ENCODE data around the gene TTC27. TPM values are rescaled to one million over a fixed set of nuclear protein-coding genes. Genes with fewer than 3 reads are reported as not detected.

The TTC27 gene
- total RNA-seq, 4 donors from 2014 or later = 10.7 to 14.3 (median 12.4) TPM

DNA sequence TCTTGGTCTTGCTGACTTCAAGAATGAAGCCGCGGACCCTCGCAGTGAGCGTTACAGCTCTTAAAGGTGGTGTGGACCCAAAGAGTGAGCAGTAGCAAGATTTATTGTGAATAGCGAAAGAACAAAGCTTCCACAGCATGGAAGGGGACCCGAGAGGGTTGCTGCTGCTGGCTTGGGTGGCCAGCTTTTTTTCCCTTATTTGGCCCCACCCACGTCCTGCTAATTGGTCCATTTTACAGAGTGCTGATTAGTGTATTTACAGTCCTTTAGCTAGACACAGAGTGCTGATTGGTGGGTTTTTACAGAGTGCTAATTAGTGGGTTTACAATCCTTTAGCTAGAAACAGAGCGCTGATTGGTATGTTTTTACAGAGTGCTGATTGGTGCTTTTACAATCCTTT is 230.9 kb downstream of the TTC27 start:
- Histone ChIP-seq H3K27ac (no peak overlapping the region), H3K36me3 (no peaks in the 10 kb centered on the region), H3K27me3 (no peaks in the 10 kb centered on the region), H3K4me3 (no peak overlapping the region), H3K9me3 (no peaks in the 10 kb centered on the region), H3K4me1 (no peaks in the 10 kb centered on the region)
- in situ Hi-C loops (cut with MboI; ENCODE audit: low sequenced_read_pairs in 4 of 4) = no loop called here
- DNase-seq = no peak
- intact Hi-C loops (cut with DNase I; ENCODE audit: low total_unique reads) = no loop called here
- no peak for ATAC-seq
- TF ChIP-seq CTCF (IDR thresholded peaks at IDR 0.05 in 4 of 5, conservative IDR thresholded peaks at IDR 0.05 in 1 of 5) = no peak
- TF ChIP-seq POLR2A (IDR thresholded peaks at IDR 0.05) = no peak

DNA sequence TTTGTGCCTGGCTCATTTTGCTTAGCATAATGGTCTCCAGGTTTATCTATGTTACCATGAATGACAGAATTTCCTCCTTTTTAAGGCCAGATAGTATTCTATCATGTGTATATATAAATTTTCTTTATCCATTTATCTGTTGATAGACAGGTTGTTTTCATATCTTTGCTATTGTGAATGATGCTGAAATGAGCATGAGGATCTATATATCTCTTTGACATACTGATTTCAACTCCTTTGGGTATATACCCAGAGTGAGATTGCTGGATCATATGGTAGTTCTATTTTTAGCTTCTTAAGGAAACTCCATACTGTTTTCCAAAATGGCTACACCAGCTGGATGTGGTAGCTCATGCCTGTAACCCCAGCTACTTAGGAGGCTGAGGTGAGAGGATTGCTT is 232.5 kb downstream of the TTC27 start:
- Histone ChIP-seq H3K4me3 (no peak overlapping the region), H3K9me3 (no peaks in the 10 kb centered on the region), H3K4me1 (no peaks in the 10 kb centered on the region), H3K27me3 (no peaks in the 10 kb centered on the region), H3K36me3 (no peaks in the 10 kb centered on the region), H3K27ac (no peak overlapping the region)
- DNase-seq (no peak), ATAC-seq (no peak)
- TF ChIP-seq CTCF (IDR thresholded peaks at IDR 0.05 in 4 of 5, conservative IDR thresholded peaks at IDR 0.05 in 1 of 5) (no peak), POLR2A (IDR thresholded peaks at IDR 0.05) (no peak)
- intact Hi-C loops (cut with DNase I; ENCODE audit: low total_unique reads) (no loop called here), in situ Hi-C loops (cut with MboI; ENCODE audit: low sequenced_read_pairs in 4 of 4) (no loop called here)

- in situ Hi-C loops (cut with MboI; ENCODE audit: low sequenced_read_pairs in 4 of 4) (no loop called here), intact Hi-C loops (cut with DNase I; ENCODE audit: low total_unique reads) (no loop called here)
- Histone ChIP-seq H3K36me3 (no peaks in the 10 kb centered on the region), H3K9me3 (no peaks in the 10 kb centered on the region), H3K27me3 (no peaks in the 10 kb centered on the region), H3K27ac (no peak overlapping the region), H3K4me1 (no peaks in the 10 kb centered on the region), H3K4me3 (no peak overlapping the region)
- DNase-seq (no peak), ATAC-seq (no peak)
- no peak for TF ChIP-seq POLR2A (IDR thresholded peaks at IDR 0.05)
Measured at GRCh38 chr2:32862269-32863055, 234.6 kb downstream of the TTC27 start.

GRCh38 chr2:32863326-32863725 is 235.5 kb downstream of the TTC27 start:
- in situ Hi-C loops (cut with MboI; ENCODE audit: low sequenced_read_pairs in 4 of 4) (no loop called here), intact Hi-C loops (cut with DNase I; ENCODE audit: low total_unique reads) (no loop called here)
- Histone ChIP-seq H3K4me1 (no peaks in the 10 kb centered on the region), H3K4me3 (no peak overlapping the region), H3K27ac (no peak overlapping the region), H3K9me3 (no peaks in the 10 kb centered on the region), H3K36me3 (no peaks in the 10 kb centered on the region), H3K27me3 (no peaks in the 10 kb centered on the region)
- no peak for ATAC-seq
- TF ChIP-seq CTCF (IDR thresholded peaks at IDR 0.05 in 4 of 5, conservative IDR thresholded peaks at IDR 0.05 in 1 of 5) (no peak), POLR2A (IDR thresholded peaks at IDR 0.05) (no peak)
- no peak for DNase-seq

DNA sequence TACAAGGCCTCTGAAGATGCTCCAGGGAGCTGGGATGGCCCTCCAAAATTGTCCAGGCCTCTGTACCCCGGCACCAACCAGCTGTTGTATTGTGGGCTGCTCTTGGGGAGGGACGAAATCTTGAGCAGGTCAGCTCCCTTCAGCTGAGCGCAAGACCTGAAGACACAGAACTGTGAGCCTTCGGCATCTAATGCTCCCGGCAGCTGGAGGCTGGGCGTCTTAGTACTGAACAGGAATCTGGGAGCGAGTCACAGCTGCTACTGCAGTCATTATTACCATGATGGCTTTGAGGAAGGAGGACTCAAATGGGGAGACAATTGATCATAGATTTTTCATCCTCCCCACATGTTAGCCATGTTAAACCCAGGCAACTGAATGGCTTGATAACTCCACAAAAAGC is 236.0 kb downstream of the TTC27 start:
- Histone ChIP-seq H3K36me3 (no peaks in the 10 kb centered on the region), H3K4me1 (no peaks in the 10 kb centered on the region), H3K27ac (no peak overlapping the region), H3K9me3 (no peaks in the 10 kb centered on the region), H3K4me3 (no peak overlapping the region), H3K27me3 (no peaks in the 10 kb centered on the region)
- TF ChIP-seq POLR2A (IDR thresholded peaks at IDR 0.05) (no peak), CTCF (IDR thresholded peaks at IDR 0.05 in 4 of 5, conservative IDR thresholded peaks at IDR 0.05 in 1 of 5) (no peak)
- in situ Hi-C loops (cut with MboI; ENCODE audit: low sequenced_read_pairs in 4 of 4) (no loop called here), intact Hi-C loops (cut with DNase I; ENCODE audit: low total_unique reads) (no loop called here)
- ATAC-seq (no peak), DNase-seq (no peak)

Data from gastrocnemius medialis (tissue), 4 donors.